ENCODE results near the gene CFP.
"Not testable (repeated sequence)": the region's sequence is repeated elsewhere in the genome, so short reads cannot be mapped to it uniquely, and the experiment has no call there.

The CFP gene

GRCh38 chrX:47629419-47630200, at the start of gene CFP:
Gene CFP (minus strand): TSS chrX:47629930. CDS start chrX:47629844, 86 bp downstream.
- Histone ChIP-seq H3K9me3 (ENCODE audit: insufficient read depth, low read depth, low read length) (no peaks in the 10 kb centered on the region), H3K9ac (ENCODE audit: low read depth, low read length) (no peak within 1 kb of the TSS), H3K4me3 (ENCODE audit: low read length) (no peak within 1 kb of the TSS), H3K27ac (ENCODE audit: low read length) (no peak within 1 kb of the TSS), H3K27me3 (ENCODE audit: insufficient read depth, low read length) (no peaks in the 10 kb centered on the region), H3K36me3 (ENCODE audit: insufficient read depth, low read depth, low read length) (peaks cover 5% of the 10 kb centered on the region), H3K4me1 (ENCODE audit: insufficient read depth, low read length) (no peaks in the 10 kb centered on the region; the same call in 1 of the 2 replicates)

DNA sequence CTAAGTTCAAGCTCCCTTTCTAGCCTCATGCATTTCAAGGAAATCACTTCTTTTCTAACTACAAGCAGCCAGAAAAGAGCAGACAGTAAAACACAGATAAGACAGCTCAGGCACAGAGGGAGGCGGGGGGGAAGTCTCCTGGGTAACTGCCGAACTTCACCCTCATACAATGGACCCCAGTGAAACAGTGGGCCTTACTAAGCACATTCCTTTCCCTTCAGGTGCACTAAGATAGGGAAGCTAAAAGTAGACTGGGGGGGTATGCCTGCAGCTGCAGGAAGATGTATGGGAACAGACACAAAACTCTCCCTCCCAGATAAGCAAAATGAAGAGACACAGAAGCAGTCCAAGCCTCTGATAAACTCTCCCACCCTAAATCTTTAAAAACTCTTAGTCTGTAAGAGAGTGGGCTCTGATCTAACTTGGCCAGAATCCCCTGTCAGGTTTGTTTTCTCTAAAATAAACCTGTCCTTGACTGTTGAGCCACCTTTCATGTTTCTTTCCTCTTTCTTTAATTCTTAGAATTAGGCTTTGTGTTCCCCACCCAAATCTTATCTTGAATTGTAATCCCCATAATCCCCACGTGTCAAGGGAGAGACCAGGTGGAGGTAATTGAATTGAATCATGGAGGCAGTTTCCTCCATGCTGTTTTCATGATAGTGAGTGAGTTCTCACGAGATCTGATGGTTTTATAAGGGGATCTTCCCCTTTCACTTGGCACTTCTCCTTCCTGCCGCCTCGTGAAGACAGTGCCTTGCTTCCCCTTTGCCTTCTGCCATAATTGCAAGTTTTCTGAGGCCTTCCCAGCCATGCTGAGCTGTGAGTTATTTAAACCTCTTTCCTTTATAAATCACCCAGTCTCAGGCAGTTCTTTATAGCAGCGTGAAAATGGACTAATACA, 46.5 kb upstream of the CFP start:
- H3K27me3 ChIP-seq (ENCODE audit: insufficient read depth, low read length); H3K4me1 ChIP-seq (ENCODE audit: insufficient read depth, low read length); H3K4me3 ChIP-seq (ENCODE audit: low read length); H3K36me3 ChIP-seq (ENCODE audit: insufficient read depth, low read depth, low read length); H3K9ac ChIP-seq (ENCODE audit: low read depth, low read length); H3K27ac ChIP-seq (ENCODE audit: low read length); H3K9me3 ChIP-seq (ENCODE audit: insufficient read depth, low read depth, low read length): not testable (repeated sequence)

GRCh38 chrX:47674776-47675175, 45.0 kb upstream of the CFP start:
- Histone ChIP-seq H3K36me3 (ENCODE audit: insufficient read depth, low read depth, low read length) (no peaks in the 10 kb centered on the region), H3K27ac (ENCODE audit: low read length) (no peak overlapping the region), H3K27me3 (ENCODE audit: insufficient read depth, low read length) (no peaks in the 10 kb centered on the region), H3K4me1 (ENCODE audit: insufficient read depth, low read length) (no peaks in the 10 kb centered on the region), H3K9ac (ENCODE audit: low read depth, low read length) (no peak overlapping the region), H3K9me3 (ENCODE audit: insufficient read depth, low read depth, low read length) (no peaks in the 10 kb centered on the region), H3K4me3 (ENCODE audit: low read length) (no peak overlapping the region)

GRCh38 chrX:47665797-47666196, 36.1 kb upstream of the CFP start:
- H3K27me3 ChIP-seq (ENCODE audit: insufficient read depth, low read length); H3K27ac ChIP-seq (ENCODE audit: low read length); H3K9ac ChIP-seq (ENCODE audit: low read depth, low read length); H3K4me1 ChIP-seq (ENCODE audit: insufficient read depth, low read length); H3K36me3 ChIP-seq (ENCODE audit: insufficient read depth, low read depth, low read length); H3K9me3 ChIP-seq (ENCODE audit: insufficient read depth, low read depth, low read length); H3K4me3 ChIP-seq (ENCODE audit: low read length): not testable (repeated sequence)

DNA sequence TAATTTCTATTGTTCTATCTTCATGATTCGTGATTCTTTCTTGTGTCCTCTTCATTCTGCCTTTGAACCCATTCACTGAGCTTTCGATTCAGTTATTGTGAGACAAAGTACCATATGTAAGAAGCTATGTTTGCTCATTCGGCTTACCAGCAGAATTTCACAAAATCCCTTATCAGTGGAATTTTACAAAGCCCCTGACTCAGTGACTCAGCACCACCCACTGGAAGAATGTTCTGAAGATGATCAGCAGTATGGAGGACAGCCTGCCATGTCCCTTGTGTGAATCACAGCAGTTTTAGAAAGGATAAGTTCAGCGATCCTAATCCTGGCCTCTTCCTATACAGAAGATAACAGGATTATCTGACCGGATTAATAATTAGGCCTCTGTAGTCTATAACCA, 35.0 kb upstream of the CFP start:
- no peaks in the 10 kb centered on the region for H3K9me3 ChIP-seq (ENCODE audit: insufficient read depth, low read depth, low read length)
- H3K4me1 ChIP-seq (ENCODE audit: insufficient read depth, low read length): no peaks in the 10 kb centered on the region
- no peak overlapping the region for H3K9ac ChIP-seq (ENCODE audit: low read depth, low read length)
- H3K27ac ChIP-seq (ENCODE audit: low read length): no peak overlapping the region
- H3K27me3 ChIP-seq (ENCODE audit: insufficient read depth, low read length): peaks cover 6% of the 10 kb centered on the region; the same call in 1 of the 2 replicates
- no peak overlapping the region for H3K4me3 ChIP-seq (ENCODE audit: low read length)
- no peaks in the 10 kb centered on the region for H3K36me3 ChIP-seq (ENCODE audit: insufficient read depth, low read depth, low read length)

GRCh38 chrX:47662144-47662657, 32.5 kb upstream of the CFP start:
- Histone ChIP-seq H3K9ac (ENCODE audit: low read depth, low read length) (no peak overlapping the region), H3K27ac (ENCODE audit: low read length) (no peak overlapping the region), H3K4me3 (ENCODE audit: low read length) (no peak overlapping the region), H3K4me1 (ENCODE audit: insufficient read depth, low read length) (no peaks in the 10 kb centered on the region), H3K36me3 (ENCODE audit: insufficient read depth, low read depth, low read length) (peaks cover 5% of the 10 kb centered on the region; the same call in 1 of the 2 replicates), H3K27me3 (ENCODE audit: insufficient read depth, low read length) (peaks cover 10% of the 10 kb centered on the region; the same call in 1 of the 2 replicates), H3K9me3 (ENCODE audit: insufficient read depth, low read depth, low read length) (no peaks in the 10 kb centered on the region)

DNA sequence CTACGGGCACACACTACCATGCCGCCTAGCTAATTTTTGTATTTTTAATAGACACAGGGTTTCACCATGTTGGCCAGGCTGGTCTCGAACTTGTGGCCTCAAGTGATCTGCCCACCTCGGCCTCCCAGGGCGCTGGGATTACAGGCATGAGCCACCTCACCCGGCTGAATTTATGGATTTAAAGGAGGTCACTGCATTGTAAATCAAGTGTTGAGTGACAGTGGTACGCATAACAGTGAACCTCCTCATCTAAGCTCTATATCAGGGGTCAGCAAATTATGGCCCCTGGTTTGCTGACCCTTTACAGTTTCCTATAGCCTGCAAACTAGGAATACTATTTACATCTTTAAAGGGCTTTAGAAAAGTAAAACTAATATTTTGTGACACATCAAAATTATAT, 31.8 kb upstream of the CFP start:
- Histone ChIP-seq H3K27ac (ENCODE audit: low read length) (no peak overlapping the region), H3K9ac (ENCODE audit: low read depth, low read length) (no peak overlapping the region), H3K4me1 (ENCODE audit: insufficient read depth, low read length) (no peaks in the 10 kb centered on the region), H3K36me3 (ENCODE audit: insufficient read depth, low read depth, low read length) (peaks cover 12% of the 10 kb centered on the region), H3K4me3 (ENCODE audit: low read length) (no peak overlapping the region), H3K9me3 (ENCODE audit: insufficient read depth, low read depth, low read length) (no peaks in the 10 kb centered on the region), H3K27me3 (ENCODE audit: insufficient read depth, low read length) (peaks cover 10% of the 10 kb centered on the region; the same call in 1 of the 2 replicates)

DNA sequence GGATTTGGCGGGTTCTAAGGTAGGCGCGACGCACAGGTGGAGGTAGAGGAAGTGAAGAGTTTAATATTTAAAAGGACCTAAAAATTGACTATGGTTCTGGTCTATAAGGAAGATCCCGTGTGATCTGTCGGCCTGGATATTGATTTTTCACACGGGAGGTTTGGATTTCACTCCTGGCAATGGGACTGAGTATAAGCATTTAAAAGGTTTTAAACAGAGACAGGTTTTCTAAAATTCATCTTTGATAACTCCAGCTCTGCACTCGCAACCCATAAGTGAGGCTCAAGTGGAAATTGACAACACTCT, 29.6 kb upstream of the CFP start:
- H3K27ac ChIP-seq (ENCODE audit: low read length): no peak overlapping the region
- peaks cover 10% of the 10 kb centered on the region; the same call in 1 of the 2 replicates for H3K27me3 ChIP-seq (ENCODE audit: insufficient read depth, low read length)
- H3K36me3 ChIP-seq (ENCODE audit: insufficient read depth, low read depth, low read length): peaks cover 26% of the 10 kb centered on the region
- peak overlapping the region; percentile 89 for H3K4me3 ChIP-seq (ENCODE audit: low read length)
- no peaks in the 10 kb centered on the region for H3K9me3 ChIP-seq (ENCODE audit: insufficient read depth, low read depth, low read length)
- no peak overlapping the region for H3K9ac ChIP-seq (ENCODE audit: low read depth, low read length)
- H3K4me1 ChIP-seq (ENCODE audit: insufficient read depth, low read length): no peaks in the 10 kb centered on the region

DNA sequence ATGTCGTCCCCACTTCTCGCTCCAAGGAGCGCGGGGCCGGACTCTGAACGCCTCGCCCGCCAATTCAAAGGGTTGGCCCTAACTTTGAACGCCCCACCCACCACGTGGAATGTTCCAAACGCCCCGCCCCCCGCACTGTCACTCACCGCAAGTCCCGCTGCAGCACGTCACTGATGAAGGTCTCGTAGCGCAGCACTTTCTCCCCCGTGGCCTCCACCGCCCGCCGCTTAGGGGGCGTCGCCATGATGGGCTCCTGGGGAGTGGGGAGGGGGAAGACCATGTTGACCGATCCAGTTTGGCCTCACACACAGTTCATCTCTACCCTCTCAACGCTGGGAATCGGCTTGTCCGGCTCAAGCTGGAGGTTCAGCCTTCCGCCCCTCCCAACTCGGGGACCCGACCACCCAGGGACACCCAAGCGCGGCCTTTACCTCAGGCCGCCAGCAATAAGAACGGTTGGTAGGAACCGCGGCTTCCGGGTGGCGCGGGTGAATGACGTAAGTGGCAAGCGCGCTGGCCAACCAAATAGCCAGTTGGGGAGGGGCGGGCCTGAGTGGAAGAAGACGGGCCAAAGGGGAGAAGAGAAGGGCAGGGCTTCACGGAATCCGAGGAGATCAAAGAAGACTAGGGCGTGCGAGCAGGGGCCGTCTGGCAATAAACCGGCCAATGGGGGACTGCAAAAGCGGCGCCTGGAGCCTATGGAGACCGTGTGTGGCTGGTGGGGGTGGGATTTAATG, 29.1 kb upstream of the CFP start, which contains the start of gene UXT:
TSS of gene UXT (minus strand) at position 497 of the 737 bp plus-strand sequence. CDS start at position 244, 253 bp downstream.
- Histone ChIP-seq H3K36me3 (ENCODE audit: insufficient read depth, low read depth, low read length) (peaks cover 27% of the 10 kb centered on the region), H3K27me3 (ENCODE audit: insufficient read depth, low read length) (peaks cover 10% of the 10 kb centered on the region; the same call in 1 of the 2 replicates), H3K27ac (ENCODE audit: low read length) (peak within 1 kb of the TSS; percentile 84), H3K4me3 (ENCODE audit: low read length) (peak within 1 kb of the TSS; percentile 89), H3K9ac (ENCODE audit: low read depth, low read length) (peak within 1 kb of the TSS; percentile 93), H3K9me3 (ENCODE audit: insufficient read depth, low read depth, low read length) (no peaks in the 10 kb centered on the region), H3K4me1 (ENCODE audit: insufficient read depth, low read length) (no peaks in the 10 kb centered on the region)

DNA sequence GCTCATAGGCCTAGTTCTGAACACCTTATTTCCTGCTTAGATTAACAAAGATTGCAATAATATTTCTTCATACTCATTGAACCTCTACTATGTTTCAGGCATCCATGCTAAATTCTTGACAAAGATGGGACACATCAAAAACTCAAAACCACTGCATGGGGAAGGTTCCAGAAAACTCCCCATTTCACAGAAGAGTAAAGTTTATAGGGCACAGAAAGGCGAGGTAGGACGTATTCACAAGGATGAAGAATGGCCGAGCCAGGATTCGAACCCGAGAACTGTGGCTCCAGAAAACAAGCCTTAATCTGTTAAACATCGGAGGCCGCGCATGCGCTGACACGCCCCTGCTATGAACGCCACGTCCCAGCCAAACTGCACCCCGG, 28.6 kb upstream of the CFP start:
- H3K27ac ChIP-seq (ENCODE audit: low read length): peak overlapping the region; percentile 56

More for the DNA sequence above, 28.6 kb upstream of the CFP start:
- Histone ChIP-seq H3K9me3 (ENCODE audit: insufficient read depth, low read depth, low read length) (no peaks in the 10 kb centered on the region), H3K4me3 (ENCODE audit: low read length) (peak overlapping the region; percentile 89), H3K9ac (ENCODE audit: low read depth, low read length) (peak overlapping the region; percentile 93), H3K4me1 (ENCODE audit: insufficient read depth, low read length) (no peaks in the 10 kb centered on the region), H3K27me3 (ENCODE audit: insufficient read depth, low read length) (peaks cover 10% of the 10 kb centered on the region; the same call in 1 of the 2 replicates), H3K36me3 (ENCODE audit: insufficient read depth, low read depth, low read length) (peaks cover 32% of the 10 kb centered on the region)

Measured in iPS-20b (cell line).